Measurements from ENCODE around the gene RRP7A.

DNA sequence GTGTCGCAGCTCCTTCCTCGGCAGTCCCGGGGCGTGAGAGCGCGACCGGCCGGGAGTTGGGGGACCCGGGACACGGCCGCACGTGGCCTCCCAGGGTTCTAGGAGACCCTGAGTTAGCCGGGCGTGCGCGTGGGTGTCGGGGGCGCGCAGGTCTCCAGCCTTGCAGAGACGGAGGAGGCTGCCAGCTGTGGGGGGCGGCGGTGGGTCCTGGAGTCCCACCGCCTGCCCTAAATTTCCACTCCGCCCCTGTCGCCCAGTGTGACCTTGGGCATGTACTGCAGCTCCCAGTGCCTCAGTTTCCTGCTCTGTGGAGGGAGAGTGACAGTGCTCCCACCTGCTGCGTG is 18.8 kb downstream of the RRP7A start:
- TF ChIP-seq CTCF (IDR thresholded peaks at IDR 0.05; ENCODE audit: low read depth, low read length, missing input control) (no peak), NR2F2 (IDR thresholded peaks at IDR 0.05) (no peak), MAX (IDR thresholded peaks at IDR 0.05) (no peak), RXRA (IDR thresholded peaks at IDR 0.05) (no peak), YY1 (IDR thresholded peaks at IDR 0.05) (no peak), GABPA (IDR thresholded peaks at IDR 0.05 in 1 of 2, conservative IDR thresholded peaks at IDR 0.05 in 1 of 2) (no peak), FOXA1 (IDR thresholded peaks at IDR 0.05) (no peak), JUND (IDR thresholded peaks at IDR 0.05) (no peak), TAF1 (conservative IDR thresholded peaks at IDR 0.05) (no peak), RAD21 (IDR thresholded peaks at IDR 0.05) (no peak), HNF4A (conservative IDR thresholded peaks at IDR 0.05) (no peak), SP1 (IDR thresholded peaks at IDR 0.05) (no peak)
- TF ChIP-seq, protein P1, sequence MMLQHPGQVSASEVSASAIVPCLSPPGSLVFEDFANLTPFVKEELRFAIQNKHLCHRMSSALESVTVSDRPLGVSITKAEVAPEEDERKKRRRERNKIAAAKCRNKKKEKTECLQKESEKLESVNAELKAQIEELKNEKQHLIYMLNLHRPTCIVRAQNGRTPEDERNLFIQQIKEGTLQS (IDR thresholded peaks at IDR 0.05): no peak
